GM12873 (cell line): Measurements from ENCODE around the gene LRRC46.

Source experiments
- CTCF ChIP-seq: IDR thresholded peaks from 2 replicates; pipeline ENCODE4 v1.5.1; 2012; ENCODE audit warnings: low read depth, mild to moderate bottlenecking, moderate library complexity, low read length, control low read depth; ENCODE audit not compliant: insufficient read depth; ENCODE audit errors: missing control alignments

LRRC46 gene

GRCh38 chr17:47882695-47883588, 51.5 kb downstream of the LRRC46 start:
- no peak for TF ChIP-seq CTCF

- TF ChIP-seq CTCF = no peak
Measured at GRCh38 chr17:47883589-47884426, 52.3 kb downstream of the LRRC46 start.

- TF ChIP-seq CTCF = no peak
Measured at GRCh38 chr17:47884427-47884740, 52.9 kb downstream of the LRRC46 start.

- TF ChIP-seq CTCF = no peak
Measured at GRCh38 chr17:47884905-47885730, 53.6 kb downstream of the LRRC46 start.
